Skeletal muscle tissue (tissue), 4 donors: ENCODE measurements around the gene ATP6V0B. TPM values are rescaled to one million over a fixed set of nuclear protein-coding genes. Genes with fewer than 3 reads are reported as not detected.
A peak's percentile ranks its signal among the peaks of the same experiment; 100 is the strongest.

ENCODE experiments used
- H3K27ac ChIP-seq: one replicate; pipeline ENCODE4 v1.7.0; 2013; ENCODE audit warnings: mild to moderate bottlenecking, low read depth, low read length, inconsistent platforms
- H3K27me3 ChIP-seq, 3 donors: one replicate each; pipeline ENCODE4 v1.7.0; 2013; ENCODE audit warnings: low read length in 3 of 3; ENCODE audit not compliant: control insufficient read depth in 3 of 3, insufficient read depth in 3 of 3
- H3K36me3 ChIP-seq, 3 donors: one replicate each; pipeline ENCODE4 v1.7.0; 2013; ENCODE audit warnings: low read length in 3 of 3; ENCODE audit not compliant: control insufficient read depth in 3 of 3, insufficient read depth in 3 of 3
- H3K4me1 ChIP-seq, 3 donors: one replicate each; pipeline ENCODE4 v1.7.0; 2013; ENCODE audit warnings: low read length in 3 of 3, mild to moderate bottlenecking in 3 of 3; ENCODE audit not compliant: control insufficient read depth in 3 of 3, insufficient read depth in 3 of 3
- H3K4me3 ChIP-seq, 3 donors: one replicate each; pipeline ENCODE4 v1.7.0; 2013; ENCODE audit warnings: low read length in 3 of 3
- H3K9ac ChIP-seq, 3 donors: one replicate each; pipeline ENCODE4 v1.7.0; 2013; ENCODE audit warnings: low read length in 3 of 3, mild to moderate bottlenecking in 3 of 3, moderate library complexity in 2 of 3, low read depth in 1 of 3
- H3K9me3 ChIP-seq, 3 donors: one replicate each; pipeline ENCODE4 v1.7.0; 2013; ENCODE audit warnings: low read length in 3 of 3; ENCODE audit not compliant: control insufficient read depth in 3 of 3
- total RNA-seq: library from RNA; depleted of rRNA; stranded (reverse); fragments of >200 nt; gene quantifications from one replicate; pipeline ENCODE4 v1.2.3, GENCODE V29; 2014
- donor health status: Osteomylitis.

Gene ATP6V0B
- total RNA-seq, 1 donor from 2014 or later = 73.1 TPM

- Histone ChIP-seq H3K9me3 (no peaks in the 10 kb centered on the region), H3K36me3 (peaks cover 0 to 3% (median 0%) of the 10 kb centered on the region in 3 donors), H3K27ac (peak within 1 kb of the TSS; percentile 45), H3K9ac (peak within 1 kb of the TSS; percentile 68 to 82 (median 76)), H3K4me3 (peak within 1 kb of the TSS; percentile 71 to 82 (median 74)), H3K27me3 (no peaks in the 10 kb centered on the region), H3K4me1 (peaks cover 11 to 15% (median 13%) of the 10 kb centered on the region in 3 donors)
Measured at GRCh38 chr1:43991476-43992231, 16.9 kb downstream of the ATP6V0B start, which contains the start of gene CCDC24. Gene CCDC24, plus strand, starts transcription at chr1:43991599. Its CDS starts 280 bp downstream, at chr1:43991879.

- H3K36me3 ChIP-seq = no peaks in the 10 kb centered on the region
Measured at GRCh38 chr1:43992232-43992995, 17.7 kb downstream of the ATP6V0B start.

GRCh38 chr1:43993206-43993914 lies 18.6 kb downstream of the ATP6V0B start:
- H3K27ac ChIP-seq = no peak overlapping the region
- H3K9ac ChIP-seq = no peak overlapping the region
- no peak overlapping the region for H3K4me3 ChIP-seq
- no peaks in the 10 kb centered on the region for H3K36me3 ChIP-seq
- H3K9me3 ChIP-seq = no peaks in the 10 kb centered on the region
- H3K4me1 ChIP-seq = peaks cover 11 to 15% (median 13%) of the 10 kb centered on the region in 3 donors
- H3K27me3 ChIP-seq = no peaks in the 10 kb centered on the region

More at GRCh38 chr1:43992232-43992995, 17.7 kb downstream of the ATP6V0B start:
- Histone ChIP-seq H3K27ac (no peak overlapping the region), H3K9ac (peak overlapping the region in 1 of 3 donors; percentile 32), H3K4me3 (peak overlapping the region; percentile 71 to 82 (median 74)), H3K9me3 (no peaks in the 10 kb centered on the region), H3K27me3 (no peaks in the 10 kb centered on the region), H3K4me1 (peaks cover 11 to 15% (median 13%) of the 10 kb centered on the region in 3 donors)

DNA sequence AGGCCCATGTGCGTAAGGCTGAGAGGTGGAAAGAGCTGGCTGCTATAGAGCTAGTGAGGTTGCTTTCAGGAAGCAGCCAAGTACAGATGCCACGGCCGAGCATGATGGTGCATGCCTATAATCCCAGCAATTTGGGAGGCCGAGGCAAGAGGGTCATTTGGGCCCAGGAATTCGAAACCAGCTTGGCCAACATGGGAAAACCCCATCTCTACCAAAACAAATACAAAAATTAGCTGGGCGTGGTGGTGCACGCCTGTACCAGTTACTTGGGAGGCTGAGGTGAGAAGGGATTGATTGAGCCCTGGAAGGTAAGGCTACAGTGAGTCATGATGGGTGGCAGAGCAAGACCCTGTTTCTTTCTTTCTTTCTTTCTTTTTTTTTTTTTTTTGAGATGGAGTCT lies 19.3 kb downstream of the ATP6V0B start:
- Histone ChIP-seq H3K4me3 (no peak overlapping the region), H3K27me3 (no peaks in the 10 kb centered on the region), H3K36me3 (no peaks in the 10 kb centered on the region), H3K4me1 (peaks cover 11 to 15% (median 13%) of the 10 kb centered on the region in 3 donors), H3K27ac (no peak overlapping the region), H3K9me3 (no peaks in the 10 kb centered on the region), H3K9ac (no peak overlapping the region)

DNA sequence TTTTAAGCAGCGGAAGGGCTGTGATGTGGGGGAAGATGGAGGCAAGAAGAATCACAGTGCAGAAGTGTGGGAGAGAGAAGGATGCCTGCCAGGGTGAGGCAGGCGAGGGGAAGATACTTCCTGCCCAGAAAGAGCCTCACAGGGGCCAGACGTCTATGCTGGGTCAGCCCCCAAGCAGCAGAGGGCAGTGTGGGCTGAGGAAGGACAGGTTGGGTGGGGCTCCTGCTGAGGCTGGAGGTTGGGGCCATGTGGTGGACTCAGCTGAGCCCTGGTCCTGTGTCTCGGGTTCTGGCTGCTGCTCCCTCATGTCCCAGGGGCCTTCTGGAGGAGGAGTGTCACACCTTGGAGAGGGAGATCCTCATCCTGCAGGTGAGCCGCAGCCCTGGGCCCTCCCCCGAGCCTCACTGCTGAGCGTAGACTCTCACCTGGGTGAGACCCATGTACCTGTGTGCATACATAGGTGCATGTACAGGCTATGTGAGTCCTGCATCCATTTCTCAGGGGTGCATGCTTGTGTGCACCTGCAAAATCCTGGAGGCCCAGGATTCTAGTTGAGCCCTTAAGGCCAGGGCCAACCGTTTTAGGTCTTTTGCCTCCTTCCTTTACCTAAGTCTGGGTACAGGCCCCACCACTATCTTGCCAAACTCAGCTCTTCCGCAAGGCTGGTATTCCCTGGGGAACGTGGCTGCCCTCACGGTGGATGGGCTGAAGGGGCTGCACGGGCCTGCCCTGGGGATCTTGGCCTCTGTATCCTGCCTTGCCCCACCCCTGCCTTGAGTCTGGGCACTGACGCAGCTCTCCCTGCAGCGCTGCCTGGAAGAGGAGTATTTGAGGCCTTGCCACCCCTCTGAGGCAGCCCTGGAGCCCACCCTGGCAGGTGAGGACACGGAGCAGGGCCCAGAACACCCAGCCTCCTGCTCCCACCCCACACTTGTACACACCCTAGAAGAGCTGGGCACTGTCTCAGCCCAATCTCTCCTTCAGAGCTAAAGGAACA lies 20.3 kb downstream of the ATP6V0B start:
- H3K9me3 ChIP-seq = no peaks in the 10 kb centered on the region
- no peaks in the 10 kb centered on the region for H3K36me3 ChIP-seq
- H3K4me3 ChIP-seq = no peak overlapping the region
- H3K27ac ChIP-seq = no peak overlapping the region
- H3K27me3 ChIP-seq = no peaks in the 10 kb centered on the region
- peaks cover 11 to 15% (median 13%) of the 10 kb centered on the region in 3 donors for H3K4me1 ChIP-seq
- H3K9ac ChIP-seq = no peak overlapping the region

GRCh38 chr1:43995984-43996732 lies 21.4 kb downstream of the ATP6V0B start:
- Histone ChIP-seq H3K27me3 (no peaks in the 10 kb centered on the region), H3K36me3 (no peaks in the 10 kb centered on the region), H3K9me3 (no peaks in the 10 kb centered on the region), H3K27ac (no peak overlapping the region), H3K9ac (no peak overlapping the region), H3K4me3 (no peak overlapping the region), H3K4me1 (peaks cover 5 to 8% (median 7%) of the 10 kb centered on the region in 3 donors)

DNA sequence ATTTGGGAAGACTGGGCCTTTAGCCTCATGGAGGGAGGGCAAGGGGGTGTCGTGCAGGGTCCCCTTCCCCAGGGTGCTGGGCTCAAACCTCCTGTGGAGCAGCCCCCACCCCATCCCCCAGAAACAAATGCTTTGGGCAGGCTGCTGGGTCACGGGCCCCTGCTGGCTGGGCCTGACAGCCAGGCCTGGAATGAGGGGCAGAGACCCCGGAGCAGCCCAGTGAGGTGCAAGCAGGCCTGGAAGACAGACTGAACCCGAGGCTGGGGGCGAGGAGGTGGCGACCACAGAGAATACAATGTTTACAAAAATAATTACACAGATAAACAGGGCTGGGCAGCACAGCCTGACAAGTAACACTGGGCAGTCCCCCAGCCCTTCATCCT lies 22.0 kb downstream of the ATP6V0B start:
- H3K36me3 ChIP-seq = no peaks in the 10 kb centered on the region
- H3K27ac ChIP-seq = no peak overlapping the region
- H3K27me3 ChIP-seq = no peaks in the 10 kb centered on the region
- H3K4me1 ChIP-seq = peaks cover 4 to 7% (median 5%) of the 10 kb centered on the region in 3 donors
- H3K4me3 ChIP-seq = no peak overlapping the region
- no peak overlapping the region for H3K9ac ChIP-seq
- H3K9me3 ChIP-seq = no peaks in the 10 kb centered on the region

DNA sequence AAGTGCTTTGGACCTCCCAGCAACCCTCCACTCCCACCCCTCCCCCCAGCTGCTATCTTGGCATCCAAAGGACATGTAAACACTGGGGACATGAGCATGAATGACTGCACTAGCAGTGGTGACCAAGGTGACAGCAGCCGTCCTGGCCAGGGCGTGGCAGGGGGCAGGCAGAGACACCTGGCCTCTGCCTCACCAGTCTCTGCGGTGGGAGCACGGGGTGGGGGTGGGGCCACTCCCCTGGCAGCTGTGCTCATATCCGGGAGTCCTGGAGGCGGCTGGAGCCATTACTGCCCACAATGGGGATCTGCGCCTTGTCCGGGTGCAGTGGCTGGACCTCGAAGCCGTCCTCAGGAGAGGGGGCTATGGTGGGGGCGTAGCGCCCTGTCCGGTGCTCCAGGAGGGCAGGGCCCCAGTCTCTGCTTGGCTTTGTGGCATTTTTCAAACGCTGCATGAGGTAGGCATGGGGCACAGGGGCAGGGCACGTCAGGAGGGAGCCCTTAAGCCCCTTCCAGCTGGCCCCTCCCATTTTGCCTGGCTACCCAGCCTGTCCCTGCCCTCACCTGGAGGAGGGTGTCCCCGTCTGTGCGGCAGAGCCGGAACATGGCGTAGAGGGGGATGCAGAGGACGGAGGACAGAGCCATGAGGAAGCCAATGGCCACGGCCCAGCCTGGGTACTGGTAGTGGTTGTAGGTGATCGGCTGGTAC lies 22.7 kb downstream of the ATP6V0B start:
- Histone ChIP-seq H3K9me3 (no peaks in the 10 kb centered on the region), H3K4me1 (peaks cover 0 to 2% (median 0%) of the 10 kb centered on the region in 3 donors), H3K36me3 (no peaks in the 10 kb centered on the region), H3K4me3 (no peak overlapping the region), H3K9ac (no peak overlapping the region), H3K27ac (no peak overlapping the region), H3K27me3 (no peaks in the 10 kb centered on the region)
